Neuron (in vitro differentiated cells): ENCODE results near the gene SDC1.
"Not testable (repeated sequence)": the region's sequence is repeated elsewhere in the genome, so short reads cannot be mapped to it uniquely, and the experiment has no call there.

ENCODE experiments used
- H2AFZ ChIP-seq: one replicate; pipeline ENCODE4 v1.6.1; 2013; ENCODE audit warnings: low read depth, mild to moderate bottlenecking, inconsistent platforms, low read length, moderate library complexity
- H3K27me3 ChIP-seq: one replicate; pipeline ENCODE4 v1.6.1; 2013; ENCODE audit warnings: low read length; ENCODE audit not compliant: insufficient read depth
- H3K36me3 ChIP-seq: one replicate; pipeline ENCODE4 v1.6.1; 2013; ENCODE audit warnings: low read length; ENCODE audit not compliant: insufficient read depth
- H3K4me1 ChIP-seq: one replicate; pipeline ENCODE4 v1.6.1; 2013; ENCODE audit warnings: low read length; ENCODE audit not compliant: insufficient read depth
- H3K4me3 ChIP-seq: 2 replicates; pipeline ENCODE4 v1.5.1; 2013; ENCODE audit warnings: mild to moderate bottlenecking, low read length, moderate library complexity
- H3K9me3 ChIP-seq: one replicate; pipeline ENCODE4 v1.6.1; 2013; ENCODE audit warnings: low read length

The SDC1 gene

GRCh38 chr2:20224716-20225293 lies at the start of gene SDC1:
TSS of gene SDC1 (minus strand) at chr2:20225130. CDS start at chr2:20224867, 263 bp downstream.
- Histone ChIP-seq H3K36me3 (no peaks in the 10 kb centered on the region), H3K4me3 (peak within 1 kb of the TSS; percentile 77), H3K4me1 (peaks cover 28% of the 10 kb centered on the region), H3K9me3 (no peaks in the 10 kb centered on the region), H3K27me3 (no peaks in the 10 kb centered on the region), H2AFZ (peak within 1 kb of the TSS; percentile 95)

DNA sequence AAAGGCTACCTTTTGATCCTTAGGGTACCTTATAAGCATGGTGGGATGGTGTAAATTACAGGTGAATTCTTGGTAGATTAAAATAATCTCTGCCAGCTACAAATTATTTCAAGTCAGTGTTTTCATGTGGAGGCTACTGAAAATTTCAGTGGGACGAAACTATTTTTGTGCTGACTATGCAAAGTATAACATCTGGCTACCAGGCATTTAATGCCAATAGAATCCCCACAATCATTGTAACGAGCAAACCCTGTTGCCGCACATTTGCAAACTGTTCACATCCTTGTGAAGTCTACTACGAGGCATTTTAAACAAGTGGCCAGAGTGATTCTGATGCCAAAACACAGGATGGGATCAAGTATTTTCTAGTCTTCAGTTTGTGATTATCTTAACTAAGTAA lies 48.1 kb upstream of the SDC1 start:
- Histone ChIP-seq H3K36me3 (peaks cover 33% of the 10 kb centered on the region), H2AFZ (no peak overlapping the region), H3K4me3 (no peak overlapping the region), H3K27me3 (no peaks in the 10 kb centered on the region), H3K4me1 (no peaks in the 10 kb centered on the region), H3K9me3 (no peaks in the 10 kb centered on the region)

- H3K9me3 ChIP-seq, H3K4me3 ChIP-seq, H2AFZ ChIP-seq, H3K4me1 ChIP-seq, H3K27me3 ChIP-seq: not testable (repeated sequence)
- peaks cover 34% of the 10 kb centered on the region for H3K36me3 ChIP-seq
Observed at GRCh38 chr2:20268317-20268716, 43.4 kb upstream of the SDC1 start.

DNA sequence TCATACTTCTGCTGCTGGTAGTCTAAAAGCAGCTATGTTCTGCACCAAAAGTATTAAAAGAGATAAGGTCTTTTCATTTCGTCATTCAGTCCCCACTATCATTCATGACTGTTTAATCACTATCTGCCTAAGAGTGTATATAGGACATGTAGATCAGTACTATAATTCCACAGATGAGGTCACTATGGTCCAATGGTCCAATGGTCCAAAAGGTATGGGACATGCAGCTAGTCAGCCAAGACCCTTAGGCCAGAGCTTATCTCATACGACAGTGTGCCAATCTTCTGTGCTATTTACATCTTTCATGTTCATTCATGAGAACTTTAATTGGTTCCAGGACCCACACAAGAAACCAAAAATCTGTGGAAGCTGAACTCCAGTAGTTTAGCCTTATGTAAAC lies 42.6 kb upstream of the SDC1 start:
- no peaks in the 10 kb centered on the region for H3K9me3 ChIP-seq
- H3K4me3 ChIP-seq = no peak overlapping the region
- H3K4me1 ChIP-seq = no peaks in the 10 kb centered on the region
- peaks cover 41% of the 10 kb centered on the region for H3K36me3 ChIP-seq
- H2AFZ ChIP-seq = no peak overlapping the region
- no peaks in the 10 kb centered on the region for H3K27me3 ChIP-seq

- Histone ChIP-seq H3K36me3 (peaks cover 57% of the 10 kb centered on the region), H2AFZ (no peak overlapping the region), H3K27me3 (no peaks in the 10 kb centered on the region), H3K4me1 (no peaks in the 10 kb centered on the region), H3K9me3 (no peaks in the 10 kb centered on the region), H3K4me3 (no peak overlapping the region)
Observed at GRCh38 chr2:20264629-20265028, 39.7 kb upstream of the SDC1 start.

DNA sequence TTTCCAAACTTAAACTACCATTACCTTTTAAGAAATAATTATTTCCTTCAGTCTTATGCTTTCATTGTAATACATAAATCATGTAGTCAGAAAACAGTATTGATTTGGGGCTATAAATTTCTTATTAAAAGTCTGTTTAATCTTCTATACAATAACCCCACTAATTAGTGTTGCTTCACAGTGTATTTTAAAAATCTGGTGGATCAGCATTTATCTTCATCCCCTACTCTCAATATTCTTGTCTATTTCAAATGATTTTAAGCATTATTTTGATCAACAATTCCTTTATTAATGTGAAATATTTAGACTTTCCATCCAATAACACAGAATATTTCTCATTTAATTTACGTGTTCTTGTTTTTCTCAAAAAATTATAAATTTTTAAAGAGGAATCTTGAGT lies 32.5 kb upstream of the SDC1 start:
- H2AFZ ChIP-seq = no peak overlapping the region
- peaks cover 80% of the 10 kb centered on the region for H3K36me3 ChIP-seq
- no peaks in the 10 kb centered on the region for H3K9me3 ChIP-seq
- H3K4me1 ChIP-seq = no peaks in the 10 kb centered on the region
- H3K27me3 ChIP-seq = no peaks in the 10 kb centered on the region
- no peak overlapping the region for H3K4me3 ChIP-seq

DNA sequence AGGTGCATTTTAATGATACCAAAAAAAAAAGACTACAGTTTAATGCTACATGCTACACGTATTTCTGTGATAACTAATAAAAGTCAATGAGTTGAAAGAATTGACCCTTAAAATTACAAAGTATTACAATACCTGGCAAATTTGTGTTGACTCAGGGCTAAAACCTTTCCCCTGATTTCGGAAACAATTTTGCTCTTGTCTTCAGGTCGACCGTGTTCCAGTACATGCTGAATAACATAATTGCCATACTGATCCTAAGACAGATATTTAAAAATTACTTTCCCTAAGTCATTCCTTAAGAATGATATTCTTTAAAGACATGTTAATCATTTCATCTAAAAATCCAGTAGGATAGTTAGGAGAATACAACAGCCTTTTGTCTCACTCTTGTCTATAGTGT lies 29.8 kb upstream of the SDC1 start:
- H3K36me3 ChIP-seq = peaks cover 79% of the 10 kb centered on the region

DNA sequence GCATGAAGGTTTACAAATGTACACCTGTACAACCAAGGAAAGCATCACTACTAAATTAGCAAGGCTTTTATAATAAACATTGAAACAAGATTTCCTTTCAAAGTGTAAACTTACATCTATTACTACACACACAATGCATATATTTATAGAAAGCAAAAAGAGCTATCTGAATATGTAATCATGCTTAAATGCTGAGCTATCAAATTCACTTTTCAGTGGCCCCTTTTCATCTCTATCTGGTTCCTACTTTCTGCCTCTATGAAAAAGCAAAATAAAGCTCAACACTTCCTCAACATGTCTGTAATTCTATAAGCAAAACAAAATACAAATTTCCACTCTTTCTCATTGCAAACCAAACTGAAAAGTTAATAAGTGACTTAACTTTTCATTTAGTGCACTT lies 25.5 kb upstream of the SDC1 start:
- H3K4me3 ChIP-seq = no peak overlapping the region
- H2AFZ ChIP-seq = no peak overlapping the region
- no peaks in the 10 kb centered on the region for H3K9me3 ChIP-seq
- peaks cover 74% of the 10 kb centered on the region for H3K36me3 ChIP-seq
- no peaks in the 10 kb centered on the region for H3K4me1 ChIP-seq
- H3K27me3 ChIP-seq = no peaks in the 10 kb centered on the region

More for the DNA sequence above, 29.8 kb upstream of the SDC1 start:
- H2AFZ ChIP-seq = no peak overlapping the region
- H3K4me1 ChIP-seq = no peaks in the 10 kb centered on the region
- H3K27me3 ChIP-seq = no peaks in the 10 kb centered on the region
- H3K9me3 ChIP-seq = no peaks in the 10 kb centered on the region
- H3K4me3 ChIP-seq = no peak overlapping the region

- peaks cover 61% of the 10 kb centered on the region for H3K36me3 ChIP-seq
- no peak overlapping the region for H3K4me3 ChIP-seq
- no peaks in the 10 kb centered on the region for H3K27me3 ChIP-seq
- no peaks in the 10 kb centered on the region for H3K4me1 ChIP-seq
- H3K9me3 ChIP-seq = no peaks in the 10 kb centered on the region
- H2AFZ ChIP-seq = no peak overlapping the region
Observed at GRCh38 chr2:20249170-20249569, 24.2 kb upstream of the SDC1 start.

DNA sequence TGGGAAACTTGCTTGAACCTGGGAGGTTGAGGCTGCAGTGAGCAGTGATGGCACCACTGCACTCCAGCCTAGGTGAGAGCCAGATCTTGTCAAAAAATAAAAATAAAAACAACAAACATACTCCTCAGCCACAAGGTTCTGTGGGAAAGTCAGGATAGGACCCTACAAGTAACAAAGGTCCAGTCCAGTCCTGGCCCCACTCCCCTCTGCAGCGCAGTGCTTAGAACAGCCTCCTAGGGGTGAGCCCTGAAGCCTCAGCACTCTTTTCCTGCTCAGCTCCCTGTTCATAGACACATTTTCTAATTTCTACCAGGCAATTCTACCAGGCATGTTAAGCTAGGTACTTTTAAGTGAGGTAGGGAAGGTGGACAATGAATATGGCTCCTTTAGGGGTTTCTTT lies 22.2 kb upstream of the SDC1 start:
- Histone ChIP-seq H3K36me3 (peaks cover 42% of the 10 kb centered on the region), H3K4me3 (no peak overlapping the region), H3K27me3 (no peaks in the 10 kb centered on the region), H3K4me1 (no peaks in the 10 kb centered on the region), H2AFZ (no peak overlapping the region), H3K9me3 (no peaks in the 10 kb centered on the region)

- not testable (repeated sequence) for H3K36me3 ChIP-seq, H3K27me3 ChIP-seq, H3K4me3 ChIP-seq, H3K4me1 ChIP-seq, H3K9me3 ChIP-seq, H2AFZ ChIP-seq
Observed at GRCh38 chr2:20243637-20244036, 18.7 kb upstream of the SDC1 start.

GRCh38 chr2:20242727-20243377 lies 17.9 kb upstream of the SDC1 start:
- H2AFZ ChIP-seq = no peak overlapping the region
- no peaks in the 10 kb centered on the region for H3K4me1 ChIP-seq
- H3K36me3 ChIP-seq = peaks cover 4% of the 10 kb centered on the region
- H3K4me3 ChIP-seq = no peak overlapping the region
- H3K9me3 ChIP-seq = no peaks in the 10 kb centered on the region
- no peaks in the 10 kb centered on the region for H3K27me3 ChIP-seq

DNA sequence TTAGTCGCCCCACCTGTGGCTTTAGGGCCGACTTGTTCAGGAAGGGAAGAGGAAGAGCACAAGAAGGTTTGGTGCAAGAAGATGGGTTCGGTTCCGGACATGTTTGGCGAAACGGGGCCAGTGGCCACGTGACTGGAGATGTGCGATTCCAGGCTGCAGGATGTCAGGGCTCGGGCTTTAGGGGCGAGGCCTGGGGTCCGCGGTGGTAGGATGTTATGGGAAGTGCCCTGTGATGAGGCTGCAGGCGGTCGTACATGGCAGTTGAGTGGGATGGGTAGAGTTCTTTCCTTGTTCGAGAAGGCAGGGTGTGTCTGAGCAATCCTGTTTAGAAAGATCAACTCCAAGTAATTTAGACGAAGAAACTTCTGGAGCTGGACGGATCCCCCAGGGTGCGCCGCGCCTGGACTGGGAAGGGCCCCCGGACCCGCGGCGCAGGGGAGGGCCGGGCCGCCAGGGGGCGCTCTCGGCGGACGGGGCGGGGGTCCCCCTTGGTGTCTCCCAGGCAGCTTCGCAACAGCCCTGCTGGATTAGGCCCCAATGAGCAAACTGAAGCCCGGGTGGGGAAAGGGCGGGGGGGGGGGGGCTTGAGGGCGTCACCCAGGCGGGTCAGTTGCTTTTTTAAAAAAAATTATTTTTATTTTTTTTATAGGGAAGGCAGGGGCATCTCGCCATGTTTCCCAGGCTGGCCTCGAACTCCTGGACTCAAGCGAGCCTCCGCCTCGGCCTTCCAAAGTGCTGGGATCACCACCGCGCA lies 17.2 kb upstream of the SDC1 start:
- Histone ChIP-seq H3K27me3 (no peaks in the 10 kb centered on the region), H2AFZ (no peak overlapping the region), H3K4me3 (no peak overlapping the region), H3K36me3 (peaks cover under 1% of the 10 kb centered on the region), H3K9me3 (no peaks in the 10 kb centered on the region), H3K4me1 (no peaks in the 10 kb centered on the region)
